Activated T-cell treated with anti-CD3 and anti-CD28 coated beads for 48 hours (primary cell): ENCODE measurements around the gene FAF1.
A peak's percentile ranks its signal among the peaks of the same experiment; 100 is the strongest.
"Not testable (repeated sequence)": the region's sequence is repeated elsewhere in the genome, so short reads cannot be mapped to it uniquely, and the experiment has no call there.

Experiments
- DNase-seq: peaks from one replicate; pipeline ENCODE4 v3.0.0-alpha.2; 2020; ENCODE audit warnings: low read depth

Gene FAF1

DNA sequence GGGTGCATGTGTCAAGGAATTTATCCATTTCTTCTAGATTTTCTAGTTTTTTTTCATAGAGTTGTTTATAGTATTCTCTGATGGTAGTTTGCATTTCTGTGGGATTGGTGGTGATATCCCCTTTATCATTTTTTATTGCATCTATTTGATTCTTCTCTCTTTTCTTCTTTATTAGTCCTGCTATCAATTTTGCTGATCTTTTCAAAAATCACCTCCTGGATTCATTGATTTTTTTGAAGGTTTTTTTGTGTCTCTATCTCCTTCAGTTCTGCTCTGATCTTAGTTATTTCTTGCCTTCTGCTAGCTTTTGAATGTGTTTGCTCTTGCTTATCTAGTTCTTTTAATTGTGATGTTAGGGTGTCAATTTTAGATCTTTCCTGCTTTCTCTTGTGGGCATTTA lies 52.5 kb downstream of the FAF1 start:
- DNase-seq, result not testable (repeated sequence)

DNA sequence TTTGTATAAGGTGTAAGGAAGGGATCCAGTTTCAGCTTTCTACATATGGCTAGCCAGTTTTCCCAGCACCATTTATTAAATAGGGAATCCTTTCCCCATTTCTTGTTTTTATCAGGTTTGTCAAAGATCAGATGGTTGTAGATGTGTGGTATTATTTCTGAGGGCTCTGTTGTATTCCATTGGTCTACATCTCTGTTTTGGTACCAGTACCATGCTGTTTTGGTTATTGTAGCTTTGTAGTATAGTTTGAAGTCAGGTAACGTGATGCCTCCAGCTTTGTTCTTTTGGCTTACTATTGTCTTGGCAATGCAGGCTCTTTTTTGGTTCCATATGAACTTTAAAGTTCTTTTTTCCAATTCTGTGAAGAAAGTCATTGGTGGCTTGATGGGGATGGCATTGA lies 54.0 kb downstream of the FAF1 start:
- DNase-seq, result not testable (repeated sequence)

DNA sequence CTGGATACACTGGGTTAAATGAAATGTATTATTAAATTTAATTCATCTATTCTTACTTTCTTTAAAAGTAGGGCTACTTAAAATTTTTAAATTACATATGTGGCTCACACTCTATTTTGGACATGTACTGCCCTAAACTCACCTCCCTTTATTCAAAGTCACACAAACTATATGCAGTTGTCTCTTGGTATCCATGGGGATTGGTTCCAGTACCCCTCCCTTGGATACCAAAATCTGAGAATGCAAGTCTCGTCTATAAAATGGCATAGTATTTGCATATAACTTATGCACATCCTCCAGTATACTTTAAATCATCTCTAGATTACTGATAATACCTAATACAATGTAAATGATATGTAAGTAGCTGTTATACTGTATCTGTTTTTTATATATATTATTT lies 57.6 kb downstream of the FAF1 start:
- no peak for DNase-seq

DNA sequence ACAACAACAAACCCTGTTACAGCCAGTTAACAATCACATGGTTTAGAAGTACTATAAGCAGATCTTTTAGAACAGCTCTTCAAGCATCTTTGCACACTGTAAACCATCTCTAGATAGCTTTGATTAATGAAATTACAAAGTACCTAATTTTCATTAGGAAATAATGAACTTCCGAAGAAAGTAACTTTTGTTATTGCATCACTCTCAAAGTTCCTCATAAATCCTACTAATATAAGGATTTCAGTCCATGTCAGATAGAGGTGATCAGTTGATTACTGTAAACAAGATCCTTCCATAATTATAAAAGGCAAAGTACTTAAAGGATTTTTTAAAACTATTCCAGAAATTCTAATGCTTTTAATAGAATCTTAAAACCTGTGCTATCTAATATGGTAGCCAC lies 58.2 kb downstream of the FAF1 start:
- no peak for DNase-seq

DNA sequence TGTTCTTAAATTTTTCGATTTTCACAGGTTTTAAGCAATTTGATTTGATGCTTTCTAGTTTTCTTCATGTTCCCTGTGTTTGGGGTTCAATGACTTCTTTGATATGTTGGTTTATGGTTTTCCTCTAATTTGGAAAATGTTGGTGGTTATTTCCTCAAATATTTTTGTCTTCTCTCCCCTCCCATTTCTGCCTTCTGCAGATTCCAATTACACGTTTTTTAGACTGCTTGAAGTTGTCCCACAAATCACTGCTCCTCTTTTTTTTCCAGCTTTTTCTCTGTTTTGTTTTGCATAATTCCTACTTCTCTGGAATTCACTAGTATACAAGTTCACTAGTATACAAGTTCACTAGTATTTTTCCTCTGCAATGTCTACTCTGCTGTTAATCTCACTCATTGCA lies 61.3 kb downstream of the FAF1 start:
- no peak for DNase-seq

DNA sequence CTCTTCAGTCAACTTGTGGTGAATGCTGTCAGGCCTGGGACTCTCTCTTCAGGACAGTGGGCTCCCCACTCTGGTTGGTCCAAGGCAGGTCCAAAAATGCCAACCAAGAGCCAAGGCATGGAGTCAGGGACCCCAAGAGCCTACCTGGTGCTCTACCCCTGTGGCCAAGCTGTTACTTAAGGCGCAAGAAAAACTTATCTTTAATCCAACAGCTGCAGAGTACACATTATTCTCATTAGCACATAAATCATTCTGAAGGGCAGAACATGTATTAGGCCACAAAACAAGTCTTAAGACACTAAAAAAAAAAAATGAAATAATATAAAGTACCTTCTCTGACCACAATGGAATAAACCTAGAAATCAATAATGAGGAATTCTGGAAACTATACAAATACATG lies 65.7 kb downstream of the FAF1 start:
- DNase-seq, result no peak

DNA sequence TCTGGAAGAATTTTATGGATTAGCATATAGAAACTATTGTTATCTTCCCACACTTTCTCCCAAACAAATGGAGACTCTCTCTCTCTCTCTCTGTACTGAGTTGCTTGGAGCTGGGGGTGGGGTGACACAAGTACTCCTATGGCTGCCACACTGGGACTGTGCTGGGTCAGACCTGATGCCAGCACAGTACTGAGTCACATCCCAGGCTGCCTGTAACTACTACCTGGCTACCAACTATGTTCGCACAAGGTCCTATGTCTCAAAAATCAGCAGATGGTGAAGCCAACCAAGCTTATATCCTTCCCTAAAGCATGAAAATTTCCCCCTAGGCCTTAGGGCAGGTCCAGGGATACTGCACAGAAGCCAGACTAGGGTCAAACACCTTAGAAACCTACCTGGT lies 66.6 kb downstream of the FAF1 start:
- DNase-seq, result no peak

DNA sequence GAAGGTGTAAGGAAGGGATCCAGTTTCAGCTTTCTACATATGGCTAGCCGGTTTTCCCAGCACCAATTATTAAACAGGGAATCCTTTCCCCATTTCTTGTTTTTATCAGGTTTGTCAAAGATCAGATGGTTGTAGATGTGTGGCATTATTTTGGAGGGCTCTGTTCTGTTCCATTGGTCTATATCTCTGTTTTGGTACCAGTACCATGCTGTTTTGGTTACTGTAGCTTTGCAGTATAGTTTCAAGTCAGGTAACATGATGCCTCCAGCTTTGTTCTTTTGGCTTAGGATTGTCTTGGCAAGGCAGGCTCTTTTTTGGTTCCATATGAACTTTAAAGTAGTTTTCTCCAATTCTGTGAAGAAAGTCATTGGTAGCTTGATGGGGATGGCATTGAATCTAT lies 72.5 kb downstream of the FAF1 start:
- DNase-seq, result not testable (repeated sequence)

DNA sequence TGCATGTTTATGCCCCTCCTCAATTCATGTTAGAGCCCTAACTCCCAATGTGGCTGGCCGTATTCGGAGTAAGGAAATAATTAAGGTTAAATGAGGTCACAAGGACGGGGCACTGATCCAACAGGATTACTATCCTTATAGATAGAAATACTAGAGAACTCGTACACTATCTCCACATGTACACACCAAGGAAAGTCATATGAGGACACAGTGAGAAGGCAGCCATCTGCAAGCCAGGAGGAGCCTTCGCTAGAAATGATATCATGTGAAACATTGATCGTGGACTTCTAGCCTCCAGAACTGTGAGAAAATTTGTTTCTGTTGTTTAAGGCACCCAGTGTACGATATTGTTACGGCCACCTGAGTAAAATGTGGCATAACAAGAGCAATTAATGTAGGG lies 79.7 kb downstream of the FAF1 start:
- DNase-seq, result no peak

DNA sequence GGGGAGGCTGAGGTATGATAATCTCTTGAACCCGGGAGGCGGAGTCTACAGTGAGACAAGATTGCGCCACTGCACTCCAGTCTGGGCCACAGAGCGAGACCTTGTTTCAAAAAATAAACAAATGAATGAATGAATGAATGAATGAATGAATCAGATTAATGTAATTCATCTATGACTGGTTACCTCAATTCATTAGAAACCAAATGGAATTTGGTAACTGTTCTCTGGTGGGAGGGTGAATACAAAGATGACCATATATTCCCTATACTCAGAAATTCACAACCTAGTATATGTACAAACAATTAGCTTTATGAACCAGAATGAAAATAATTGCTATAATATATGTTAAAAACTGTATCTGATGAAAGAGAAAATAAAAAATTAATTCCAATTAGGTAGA lies 80.9 kb downstream of the FAF1 start:
- no peak for DNase-seq

DNA sequence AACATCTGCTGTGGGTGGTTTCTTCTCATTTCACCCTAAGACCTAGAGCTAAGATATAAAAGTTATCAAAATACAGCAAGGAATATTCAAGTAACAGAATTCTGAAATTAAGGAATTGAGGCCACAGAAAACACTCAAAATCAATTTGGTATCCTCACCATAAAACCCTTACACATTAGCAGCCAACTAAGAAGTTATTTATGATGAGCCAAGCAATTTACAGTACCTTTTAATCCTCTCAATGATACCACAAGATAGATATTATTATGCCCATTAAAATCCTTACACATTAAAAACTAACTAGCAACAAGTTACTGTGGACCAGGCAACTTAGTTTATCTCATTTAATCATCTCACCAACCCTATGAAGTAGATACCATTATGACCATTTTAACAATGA lies 81.6 kb downstream of the FAF1 start:
- no peak for DNase-seq

DNA sequence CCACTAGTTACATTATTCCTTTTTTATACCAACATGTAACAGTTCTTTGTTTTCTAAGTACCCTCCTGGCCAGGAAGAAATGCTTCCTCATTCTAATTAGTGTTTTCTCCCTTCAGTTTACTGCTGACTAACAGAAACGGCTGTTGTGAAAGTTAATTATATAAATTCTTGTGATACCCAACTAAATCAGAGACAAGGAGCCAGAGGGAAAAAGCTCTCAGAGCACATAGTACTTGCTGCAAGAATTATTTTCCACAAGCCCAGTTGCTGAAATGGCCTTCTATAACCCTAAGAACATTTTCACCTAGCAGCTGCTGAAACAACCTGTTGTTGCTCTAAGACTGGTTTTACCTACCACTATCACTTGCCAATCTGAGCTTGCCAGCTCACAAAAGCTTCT lies 82.4 kb downstream of the FAF1 start:
- DNase-seq, result no peak

DNA sequence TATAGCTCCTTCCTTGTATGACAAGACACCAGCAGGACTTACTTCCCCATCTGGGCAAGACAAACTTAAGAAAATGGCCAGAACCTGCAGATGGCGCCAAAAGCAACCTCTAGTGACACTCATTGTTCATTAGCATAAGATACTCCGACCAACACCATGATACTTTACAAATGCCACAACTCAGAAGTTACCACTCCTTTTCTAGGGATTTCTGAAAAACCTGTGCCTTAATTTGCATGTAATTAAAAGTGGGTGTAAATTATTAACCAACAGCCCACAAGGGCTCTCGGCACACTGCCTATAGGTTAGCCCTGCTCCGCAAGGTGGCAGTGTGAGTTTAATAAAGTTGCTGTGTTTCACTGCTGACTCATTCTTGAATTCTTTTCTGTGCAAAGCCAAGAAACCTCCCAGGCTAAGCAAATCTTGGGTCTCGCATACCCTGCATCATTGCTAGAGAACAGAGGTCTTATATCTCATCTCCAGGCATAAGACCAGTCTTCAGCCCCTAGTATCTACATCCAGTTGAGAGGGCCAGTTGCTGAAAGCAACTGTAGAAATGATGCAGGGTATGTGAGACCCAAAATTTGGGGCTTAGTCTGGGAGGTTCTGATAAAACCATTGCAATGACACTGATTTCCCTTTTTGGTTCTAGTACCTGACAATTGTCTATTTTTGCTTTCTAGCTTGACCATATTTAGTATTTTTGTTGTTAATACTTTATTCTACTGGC lies 86.4 kb downstream of the FAF1 start:
- peak; percentile 54 for DNase-seq

DNA sequence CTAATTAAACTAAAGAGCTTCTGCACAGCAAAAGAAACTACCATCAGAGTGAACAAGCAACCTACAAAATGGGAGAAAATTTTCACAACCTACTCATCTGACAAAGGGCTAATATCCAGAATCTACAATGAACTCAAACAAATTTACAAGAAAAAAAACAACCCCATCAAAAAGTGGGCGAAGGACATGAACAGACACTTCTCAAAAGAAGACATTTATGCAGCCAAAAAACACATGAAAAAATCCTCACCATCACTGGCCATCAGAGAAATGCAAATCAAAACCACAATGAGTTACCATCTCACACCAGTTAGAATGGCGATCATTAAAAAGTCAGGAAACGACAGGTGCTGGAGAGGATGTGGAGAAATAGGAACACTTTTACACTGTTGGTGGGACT lies 95.2 kb downstream of the FAF1 start:
- DNase-seq, result not testable (repeated sequence)

DNA sequence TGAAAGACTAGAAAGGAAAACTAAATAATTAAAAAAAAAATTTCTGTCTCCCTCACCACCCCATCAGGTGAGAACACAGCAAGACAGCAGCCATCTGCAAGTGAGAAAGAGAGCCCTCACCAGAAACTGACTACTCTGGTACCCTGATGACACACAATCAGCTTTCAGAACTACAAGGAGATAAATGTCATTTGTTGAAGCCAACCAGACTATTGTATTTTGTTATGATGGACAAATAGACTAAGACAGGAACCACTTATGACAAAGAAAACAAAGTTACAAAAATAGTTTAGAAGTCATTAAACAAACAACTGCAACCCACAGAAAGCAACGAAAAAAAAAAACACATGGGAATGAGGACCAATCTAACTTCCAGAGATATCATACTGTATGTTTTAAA lies 98.3 kb downstream of the FAF1 start:
- DNase-seq, result no peak

DNA sequence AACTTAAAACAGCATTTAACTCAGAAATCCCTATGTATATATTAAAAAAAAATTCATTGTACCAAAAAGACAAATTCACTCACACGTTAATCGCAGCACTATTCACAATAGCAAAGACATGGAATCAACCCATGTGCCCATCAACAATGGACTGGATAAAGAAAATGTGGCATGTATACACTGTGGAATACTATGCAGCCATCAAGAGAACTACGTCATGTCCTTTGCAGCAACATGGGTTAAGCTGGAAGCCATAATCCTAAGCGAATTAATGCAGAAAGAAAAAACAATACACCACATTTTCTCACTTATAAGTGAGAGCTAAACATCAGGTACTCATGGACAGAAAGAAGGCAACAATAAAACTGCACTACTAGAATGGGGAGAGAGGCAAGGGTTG lies 99.4 kb downstream of the FAF1 start:
- no peak for DNase-seq

DNA sequence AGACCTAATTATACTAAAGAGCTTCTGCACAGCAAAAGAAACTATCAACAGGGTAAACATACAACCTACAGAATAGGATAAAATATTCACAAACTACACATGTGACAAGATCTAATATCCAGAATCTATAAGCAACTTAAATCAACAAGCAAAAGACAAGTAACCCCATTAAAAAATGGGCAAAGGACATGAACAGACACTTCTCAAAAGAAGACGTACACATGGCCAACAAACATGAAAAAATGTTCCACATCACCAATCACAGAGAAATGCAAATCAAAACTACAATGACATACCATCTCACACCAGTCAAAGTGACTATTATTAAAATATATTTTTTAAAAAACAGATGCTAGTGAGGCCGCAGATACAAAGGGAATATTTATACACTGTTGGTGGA lies 99.8 kb downstream of the FAF1 start:
- no peak for DNase-seq

DNA sequence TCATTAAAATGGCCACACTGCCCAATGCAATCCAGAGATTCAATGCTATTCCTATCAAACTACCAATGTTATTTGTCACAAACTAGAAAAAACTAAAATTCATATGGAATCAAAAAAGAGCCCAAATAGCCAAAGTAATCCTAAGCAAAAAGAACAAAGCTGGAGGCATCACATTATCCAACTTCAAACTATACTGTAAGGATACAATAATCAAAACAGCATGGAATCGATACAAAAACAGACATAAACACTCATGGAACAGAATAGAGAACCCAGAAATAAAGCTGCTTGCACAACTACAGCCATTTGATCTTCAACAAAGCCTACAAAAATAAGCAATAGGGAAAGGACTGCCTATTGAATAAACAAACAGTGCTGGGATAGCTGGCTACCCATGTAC lies 100.4 kb downstream of the FAF1 start:
- DNase-seq, result no peak

DNA sequence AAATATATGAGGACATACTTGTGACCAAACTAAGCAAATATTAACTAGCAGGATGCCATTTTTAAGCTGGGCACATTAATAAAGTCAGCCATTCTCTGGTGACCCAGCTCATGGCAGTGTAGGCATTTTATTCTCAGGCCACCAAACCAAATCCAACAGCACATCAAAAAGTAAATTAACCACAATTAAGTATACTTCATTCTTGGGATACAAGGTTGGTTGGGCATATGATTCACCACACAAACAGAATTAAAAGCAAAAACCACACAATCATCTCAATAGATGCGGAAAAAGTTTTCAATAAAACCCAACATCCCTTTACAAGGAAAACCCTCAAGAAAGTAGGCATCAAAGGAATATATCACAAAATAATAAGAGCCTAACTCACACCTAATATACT lies 101.3 kb downstream of the FAF1 start:
- DNase-seq, result no peak

DNA sequence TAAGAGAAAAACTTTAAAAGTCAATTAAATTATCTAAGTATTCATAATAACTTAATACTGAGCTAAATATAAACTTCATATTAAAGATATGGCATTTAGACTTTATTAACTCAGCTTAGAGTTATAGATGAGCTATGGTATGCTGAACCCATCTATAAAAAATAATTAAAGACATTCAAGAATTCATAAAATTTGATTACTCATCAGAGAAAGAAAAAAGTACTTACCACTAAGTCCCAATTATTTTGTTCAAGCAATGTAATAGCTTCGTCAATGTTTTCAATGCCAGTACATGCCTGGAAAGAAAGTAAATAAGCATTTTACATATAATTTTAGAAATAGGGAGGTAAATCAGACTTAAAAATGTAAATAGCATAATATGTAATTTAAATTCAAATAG lies 102.4 kb downstream of the FAF1 start:
- DNase-seq, result no peak

DNA sequence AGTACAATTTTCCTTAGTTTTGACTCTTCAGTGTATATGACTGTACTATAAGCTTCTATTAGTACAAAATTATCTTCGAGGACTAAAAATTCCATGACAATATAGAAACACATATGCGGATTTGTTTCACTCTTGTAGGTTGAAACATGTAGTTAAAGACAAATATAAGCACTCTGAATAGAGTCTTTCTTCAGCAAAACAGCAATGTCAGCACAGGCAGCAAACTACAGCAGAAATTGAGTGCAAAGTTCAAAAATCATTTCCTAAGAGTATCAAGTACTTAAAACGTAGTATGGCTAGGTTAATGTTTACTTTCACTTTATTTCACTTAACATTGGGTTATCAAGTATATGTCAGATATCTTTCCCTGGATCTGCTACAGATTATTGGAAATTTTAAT lies 106.7 kb downstream of the FAF1 start:
- no peak for DNase-seq

DNA sequence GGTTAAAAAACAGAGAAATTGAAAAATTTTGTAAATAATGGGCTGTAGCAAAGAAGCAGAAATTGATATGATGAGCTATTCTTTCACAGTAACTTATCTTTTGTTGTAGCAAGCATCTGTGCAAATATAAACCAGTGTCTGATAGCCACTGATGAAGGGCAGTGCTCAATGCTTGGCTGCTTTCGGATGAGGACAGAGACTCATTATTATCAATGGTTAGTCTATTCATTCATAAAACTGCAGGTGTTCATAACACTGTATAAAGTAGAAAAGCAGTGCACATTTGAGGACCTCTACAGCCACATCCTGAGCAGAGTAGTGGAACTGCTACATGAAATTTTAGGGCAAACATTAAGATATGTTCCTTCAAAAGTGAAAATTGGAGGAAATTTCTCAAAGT lies 107.2 kb downstream of the FAF1 start:
- DNase-seq, result no peak

DNA sequence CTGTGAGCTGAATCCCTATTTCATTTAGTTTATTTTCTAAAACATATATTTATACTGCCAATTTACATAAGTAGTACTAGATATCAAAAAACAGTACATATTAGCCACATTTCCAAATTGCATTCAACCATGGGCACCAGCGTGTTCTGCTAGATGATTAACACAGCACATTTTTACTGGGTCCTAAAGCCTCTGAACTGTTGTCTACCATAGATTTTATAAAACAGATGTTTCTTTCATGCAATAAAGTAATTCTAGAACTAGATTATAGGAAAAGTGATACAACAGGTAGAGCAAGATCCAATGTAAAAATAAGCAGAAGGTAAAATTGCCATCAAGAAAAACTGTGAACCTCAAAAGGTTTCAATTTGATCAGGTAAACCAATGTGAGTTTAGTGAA lies 108.6 kb downstream of the FAF1 start:
- DNase-seq, result no peak

DNA sequence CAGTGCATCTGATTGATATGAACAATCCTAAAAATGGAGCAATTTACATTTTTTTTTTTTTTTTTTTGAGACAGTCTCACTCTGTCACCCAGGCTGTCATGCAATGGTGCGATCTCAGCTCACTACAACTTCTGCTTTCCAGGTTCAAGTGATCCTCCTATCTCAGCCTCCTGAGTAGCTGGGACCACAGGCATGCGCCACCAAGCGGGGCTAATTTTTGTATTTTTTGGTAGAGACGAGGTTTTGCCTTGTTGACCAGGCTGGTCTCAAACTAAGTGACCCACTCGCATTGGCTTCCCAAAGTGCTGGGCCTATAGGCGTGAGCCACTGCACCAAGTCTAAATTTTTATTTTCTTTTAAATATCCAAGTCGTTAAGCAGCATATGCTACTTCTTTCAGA lies 109.0 kb downstream of the FAF1 start:
- DNase-seq, result no peak

DNA sequence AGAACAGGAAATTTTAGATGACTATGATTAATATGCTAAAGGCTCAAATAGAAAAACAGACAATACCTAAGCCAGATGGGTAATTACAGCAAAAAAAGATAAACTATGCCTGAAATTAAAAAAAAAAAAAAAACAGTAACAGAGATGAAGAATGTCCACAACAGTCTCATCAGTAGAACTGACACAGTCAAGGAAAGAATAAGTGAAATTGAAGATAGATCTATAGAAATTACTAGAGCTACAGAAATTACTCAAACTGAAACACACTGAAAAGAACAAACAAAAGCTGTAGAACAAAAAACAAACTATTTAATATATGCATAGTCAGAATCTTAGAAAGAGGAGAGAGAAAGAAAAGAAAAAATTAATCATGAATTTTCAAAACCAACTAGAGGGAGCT lies 112.8 kb downstream of the FAF1 start:
- no peak for DNase-seq
